ENCODE data around the gene PPP4R2. TPM values are rescaled to one million over a fixed set of nuclear protein-coding genes. Genes with fewer than 3 reads are reported as not detected.

The PPP4R2 gene
- total RNA-seq, 3 donors from 2014 or later, result 34.6 to 71.4 (median 49.2) TPM

DNA sequence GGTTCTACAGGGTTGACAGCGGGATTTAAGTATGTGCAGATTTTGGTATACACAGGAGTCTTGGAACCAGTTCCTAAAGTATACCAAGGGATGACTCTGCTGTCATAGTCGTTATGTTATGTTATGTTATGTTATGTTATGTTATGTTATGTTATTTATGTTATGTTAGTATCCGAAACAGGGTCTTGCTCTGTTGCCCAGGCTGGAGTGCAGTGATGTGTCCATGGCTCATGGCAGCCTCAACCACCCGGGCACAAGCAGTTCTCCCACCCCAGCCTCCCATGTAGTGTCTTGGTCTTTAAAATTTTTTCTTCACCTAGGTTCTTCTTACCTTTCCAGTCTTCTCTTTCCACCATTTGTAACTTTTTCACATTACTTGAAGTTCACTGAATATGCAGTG lies 21.7 kb downstream of the PPP4R2 start:
- H3K4me3 ChIP-seq, result no peak overlapping the region
- no peaks in the 10 kb centered on the region for H3K4me1 ChIP-seq
- TF ChIP-seq, protein P1, sequence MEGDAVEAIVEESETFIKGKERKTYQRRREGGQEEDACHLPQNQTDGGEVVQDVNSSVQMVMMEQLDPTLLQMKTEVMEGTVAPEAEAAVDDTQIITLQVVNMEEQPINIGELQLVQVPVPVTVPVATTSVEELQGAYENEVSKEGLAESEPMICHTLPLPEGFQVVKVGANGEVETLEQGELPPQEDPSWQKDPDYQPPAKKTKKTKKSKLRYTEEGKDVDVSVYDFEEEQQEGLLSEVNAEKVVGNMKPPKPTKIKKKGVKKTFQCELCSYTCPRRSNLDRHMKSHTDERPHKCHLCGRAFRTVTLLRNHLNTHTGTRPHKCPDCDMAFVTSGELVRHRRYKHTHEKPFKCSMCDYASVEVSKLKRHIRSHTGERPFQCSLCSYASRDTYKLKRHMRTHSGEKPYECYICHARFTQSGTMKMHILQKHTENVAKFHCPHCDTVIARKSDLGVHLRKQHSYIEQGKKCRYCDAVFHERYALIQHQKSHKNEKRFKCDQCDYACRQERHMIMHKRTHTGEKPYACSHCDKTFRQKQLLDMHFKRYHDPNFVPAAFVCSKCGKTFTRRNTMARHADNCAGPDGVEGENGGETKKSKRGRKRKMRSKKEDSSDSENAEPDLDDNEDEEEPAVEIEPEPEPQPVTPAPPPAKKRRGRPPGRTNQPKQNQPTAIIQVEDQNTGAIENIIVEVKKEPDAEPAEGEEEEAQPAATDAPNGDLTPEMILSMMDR (IDR thresholded peaks at IDR 0.05), result no peak
- TF ChIP-seq POLR2AphosphoS5 (IDR thresholded peaks at IDR 0.05) (no peak), POLR2A (IDR thresholded peaks at IDR 0.05) (no peak)
- no peaks in the 10 kb centered on the region for H3K9me3 ChIP-seq
- no peak for DNase-seq (ENCODE audit: low spot score in 2 of 2)
- H3K27ac ChIP-seq, result no peak overlapping the region
- no peaks in the 10 kb centered on the region for H3K27me3 ChIP-seq
- intact Hi-C loops (cut with DNase I; ENCODE audit: low total_unique reads), result no loop called here
- H3K36me3 ChIP-seq, result no peaks in the 10 kb centered on the region

DNA sequence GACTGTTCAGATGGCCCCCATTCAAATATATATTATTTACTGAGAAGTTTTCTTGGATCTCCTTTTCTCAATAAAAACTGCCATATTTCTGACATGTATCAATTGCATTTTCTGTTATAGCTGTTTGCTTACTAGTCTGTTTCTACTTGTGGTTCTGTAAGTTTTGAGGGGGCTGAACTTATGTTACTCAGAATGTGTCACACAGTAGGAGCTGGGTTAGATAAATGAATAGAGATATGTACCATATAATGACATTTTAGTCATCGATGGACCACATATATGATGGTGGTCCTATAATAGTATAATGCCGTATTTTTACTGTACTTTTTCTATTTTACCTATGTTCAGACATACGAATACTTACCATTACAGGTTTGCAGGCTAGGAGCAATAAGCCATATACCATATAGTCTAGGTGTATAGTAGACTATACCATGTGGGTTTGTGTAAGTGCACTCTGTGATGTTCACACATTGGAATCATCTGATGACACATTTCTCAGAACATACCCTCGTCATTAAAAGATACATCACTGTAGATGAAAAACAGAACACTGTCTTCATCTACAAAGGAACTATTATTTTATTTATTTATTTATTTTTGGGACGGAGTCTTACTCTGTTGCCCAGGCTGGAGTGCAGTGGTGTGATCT lies 22.3 kb downstream of the PPP4R2 start:
- no peak for TF ChIP-seq POLR2AphosphoS5 (IDR thresholded peaks at IDR 0.05)
- TF ChIP-seq, protein P1 (IDR thresholded peaks at IDR 0.05), result no peak
- TF ChIP-seq POLR2A (IDR thresholded peaks at IDR 0.05), result no peak
- Histone ChIP-seq H3K4me3 (no peak overlapping the region), H3K36me3 (no peaks in the 10 kb centered on the region), H3K27ac (no peak overlapping the region), H3K27me3 (no peaks in the 10 kb centered on the region), H3K4me1 (no peaks in the 10 kb centered on the region), H3K9me3 (no peaks in the 10 kb centered on the region)
- intact Hi-C loops (cut with DNase I; ENCODE audit: low total_unique reads), result no loop called here
- no peak for DNase-seq (ENCODE audit: low spot score in 2 of 2)

DNA sequence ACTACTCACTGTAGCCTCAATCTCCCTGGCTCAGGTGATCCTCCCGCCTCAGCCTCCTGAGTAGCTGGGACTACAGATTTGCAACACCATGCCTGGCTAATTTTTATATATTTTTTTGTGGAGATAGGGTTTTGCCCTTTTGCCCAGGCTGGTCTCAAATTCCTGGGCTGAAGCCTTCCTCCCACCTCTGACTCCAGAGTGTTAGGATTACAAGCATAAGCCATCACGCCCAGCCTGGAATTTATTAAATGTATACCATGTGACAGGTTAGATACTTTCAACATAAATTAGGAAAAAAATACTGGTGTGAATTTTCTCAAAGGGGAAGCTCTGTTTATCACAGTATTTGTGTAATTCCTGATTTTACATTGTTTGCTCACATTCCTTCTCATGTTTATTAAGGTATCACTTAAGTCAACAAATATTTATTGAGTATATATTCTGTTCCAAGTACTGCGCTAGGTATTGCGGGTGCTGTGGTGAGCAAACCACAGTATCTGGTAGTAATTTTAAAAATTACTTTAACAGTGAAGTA lies 24.8 kb downstream of the PPP4R2 start:
- H3K4me1 ChIP-seq, result no peaks in the 10 kb centered on the region

DNA sequence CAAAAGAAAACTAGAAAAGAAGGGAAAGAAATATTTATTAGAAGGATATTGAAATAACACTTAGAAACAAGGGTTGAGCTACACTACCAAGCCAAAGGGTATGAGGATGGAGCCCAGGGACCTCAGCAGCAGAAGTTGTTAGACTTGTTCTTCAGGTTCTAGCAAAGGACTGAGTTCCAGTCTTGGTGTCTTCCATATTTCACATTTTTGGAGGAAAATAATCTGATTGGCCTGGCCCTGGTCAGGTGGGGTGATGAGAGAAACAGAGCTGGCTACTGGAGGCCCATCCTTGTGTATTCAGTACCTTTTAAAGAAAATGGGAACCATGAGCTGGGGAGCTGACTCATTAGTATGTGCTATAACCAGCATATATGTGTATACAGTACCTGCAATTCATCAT lies 28.2 kb downstream of the PPP4R2 start:
- Histone ChIP-seq H3K4me3 (no peak overlapping the region), H3K27me3 (no peaks in the 10 kb centered on the region), H3K27ac (no peak overlapping the region), H3K4me1 (no peaks in the 10 kb centered on the region), H3K9me3 (no peaks in the 10 kb centered on the region), H3K36me3 (no peaks in the 10 kb centered on the region)
- DNase-seq (ENCODE audit: low spot score in 2 of 2), result no peak
- intact Hi-C loops (cut with DNase I; ENCODE audit: low total_unique reads), result no loop called here
- TF ChIP-seq, protein P1 (IDR thresholded peaks at IDR 0.05), result no peak
- TF ChIP-seq POLR2AphosphoS5 (IDR thresholded peaks at IDR 0.05) (no peak), POLR2A (IDR thresholded peaks at IDR 0.05) (no peak)

More for the DNA sequence above, 24.8 kb downstream of the PPP4R2 start:
- no peak overlapping the region for H3K27ac ChIP-seq
- TF ChIP-seq, protein P1 (IDR thresholded peaks at IDR 0.05), result no peak
- no peak for TF ChIP-seq POLR2A (IDR thresholded peaks at IDR 0.05)
- TF ChIP-seq POLR2AphosphoS5 (IDR thresholded peaks at IDR 0.05), result no peak
- DNase-seq (ENCODE audit: low spot score in 2 of 2), result no peak
- no peaks in the 10 kb centered on the region for H3K27me3 ChIP-seq
- no peak overlapping the region for H3K4me3 ChIP-seq
- H3K36me3 ChIP-seq, result no peaks in the 10 kb centered on the region
- intact Hi-C loops (cut with DNase I; ENCODE audit: low total_unique reads), result no loop called here
- no peaks in the 10 kb centered on the region for H3K9me3 ChIP-seq

DNA sequence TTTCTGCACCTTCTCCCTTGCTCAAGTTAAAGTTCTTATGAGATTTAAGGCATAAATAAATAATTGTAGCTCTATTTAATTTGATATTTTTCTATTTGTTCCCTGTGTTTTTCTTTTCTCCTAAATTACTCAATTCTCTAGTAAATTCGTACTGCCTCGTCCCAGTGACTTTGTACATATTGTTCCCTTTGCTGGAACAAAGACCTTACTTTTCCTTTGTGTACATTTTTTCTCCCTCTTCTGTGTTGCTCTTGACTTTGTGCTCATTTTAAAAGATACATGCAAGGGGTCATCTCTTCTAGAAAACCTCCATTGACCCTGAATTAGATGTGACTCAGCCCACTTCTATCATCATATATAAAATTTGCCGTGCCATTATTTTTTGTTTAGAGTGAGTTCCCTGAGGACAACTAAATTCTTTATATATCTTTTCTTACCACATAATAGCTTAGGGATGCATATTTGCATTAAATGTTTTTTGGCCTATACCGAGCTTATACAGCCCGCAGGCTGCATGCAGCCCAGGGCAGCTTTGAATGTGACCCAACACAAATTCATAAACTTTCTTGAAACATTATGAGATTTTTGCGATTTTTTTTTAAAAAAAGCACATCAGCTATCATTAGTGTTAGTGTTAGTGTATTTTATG lies 29.6 kb downstream of the PPP4R2 start:
- no peaks in the 10 kb centered on the region for H3K27me3 ChIP-seq
- no peaks in the 10 kb centered on the region for H3K9me3 ChIP-seq
- H3K36me3 ChIP-seq, result no peaks in the 10 kb centered on the region
- intact Hi-C loops (cut with DNase I; ENCODE audit: low total_unique reads), result no loop called here
- H3K4me3 ChIP-seq, result no peak overlapping the region
- DNase-seq (ENCODE audit: low spot score in 2 of 2), result no peak
- H3K27ac ChIP-seq, result no peak overlapping the region
- no peak for TF ChIP-seq POLR2A (IDR thresholded peaks at IDR 0.05)
- TF ChIP-seq, protein P1 (IDR thresholded peaks at IDR 0.05), result no peak
- TF ChIP-seq POLR2AphosphoS5 (IDR thresholded peaks at IDR 0.05), result no peak
- H3K4me1 ChIP-seq, result no peaks in the 10 kb centered on the region

All from breast epithelium (tissue), 4 donors.